ENCODE measurements around the gene INPP5A.

- TF ChIP-seq CTCF (IDR thresholded peaks at IDR 0.05; ENCODE audit: low read depth, low read length, poor library complexity, severe bottlenecking), result no peak
- no peak for TF ChIP-seq EZH2phosphoT487 (IDR thresholded peaks at IDR 0.05; ENCODE audit: borderline replicate concordance, low read length)
These were observed 141.6 kb downstream of the INPP5A start for GRCh38 chr10:132679217-132679595.

Measured in DOHH2 (cell line).